GM12874 (cell line): ENCODE measurements around the gene USP33.

ENCODE experiments used
- TF ChIP-seq, protein P1 (sequence below): IDR thresholded peaks from 2 replicates; pipeline ENCODE4 v1.5.1; 2011; ENCODE audit warnings: low read depth, mild to moderate bottlenecking, control low read depth, low read length, moderate library complexity; ENCODE audit not compliant: insufficient read depth

The USP33 gene

GRCh38 chr1:77659879-77660593 is 99.6 kb downstream of the USP33 start:
- TF ChIP-seq, protein P1, sequence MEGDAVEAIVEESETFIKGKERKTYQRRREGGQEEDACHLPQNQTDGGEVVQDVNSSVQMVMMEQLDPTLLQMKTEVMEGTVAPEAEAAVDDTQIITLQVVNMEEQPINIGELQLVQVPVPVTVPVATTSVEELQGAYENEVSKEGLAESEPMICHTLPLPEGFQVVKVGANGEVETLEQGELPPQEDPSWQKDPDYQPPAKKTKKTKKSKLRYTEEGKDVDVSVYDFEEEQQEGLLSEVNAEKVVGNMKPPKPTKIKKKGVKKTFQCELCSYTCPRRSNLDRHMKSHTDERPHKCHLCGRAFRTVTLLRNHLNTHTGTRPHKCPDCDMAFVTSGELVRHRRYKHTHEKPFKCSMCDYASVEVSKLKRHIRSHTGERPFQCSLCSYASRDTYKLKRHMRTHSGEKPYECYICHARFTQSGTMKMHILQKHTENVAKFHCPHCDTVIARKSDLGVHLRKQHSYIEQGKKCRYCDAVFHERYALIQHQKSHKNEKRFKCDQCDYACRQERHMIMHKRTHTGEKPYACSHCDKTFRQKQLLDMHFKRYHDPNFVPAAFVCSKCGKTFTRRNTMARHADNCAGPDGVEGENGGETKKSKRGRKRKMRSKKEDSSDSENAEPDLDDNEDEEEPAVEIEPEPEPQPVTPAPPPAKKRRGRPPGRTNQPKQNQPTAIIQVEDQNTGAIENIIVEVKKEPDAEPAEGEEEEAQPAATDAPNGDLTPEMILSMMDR = no peak

GRCh38 chr1:77658271-77658670 is 101.4 kb downstream of the USP33 start:
- TF ChIP-seq, protein P1 = no peak

DNA sequence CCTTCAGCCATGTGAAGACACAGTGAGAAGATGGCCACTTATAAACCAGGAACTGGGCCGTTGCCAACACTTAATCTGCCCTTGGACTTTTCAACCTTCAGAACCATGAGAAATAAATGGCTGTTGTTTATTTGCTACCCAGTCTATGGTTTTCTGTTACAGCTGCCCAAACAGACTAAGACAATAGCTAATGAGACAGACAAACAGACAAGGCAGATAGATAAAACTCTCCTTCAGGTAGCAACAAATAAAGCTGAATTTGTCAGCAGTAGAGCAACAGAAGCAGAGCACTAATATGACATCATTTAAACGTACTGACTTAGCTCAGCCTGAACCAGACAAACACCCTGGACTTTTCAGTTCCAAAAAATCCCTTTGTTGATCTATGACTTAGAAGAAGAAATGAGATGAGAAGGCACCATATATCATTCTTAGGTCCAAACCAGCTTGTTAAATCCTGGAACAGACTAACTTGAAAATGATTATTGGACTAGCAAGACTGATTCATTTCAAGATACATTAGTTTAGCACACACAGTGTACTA is 104.1 kb downstream of the USP33 start:
- TF ChIP-seq, protein P1 = no peak

- TF ChIP-seq, protein P1 = no peak
Observed at GRCh38 chr1:77652970-77653516, 106.6 kb downstream of the USP33 start.

GRCh38 chr1:77652268-77652667 is 107.4 kb downstream of the USP33 start:
- TF ChIP-seq, protein P1 = no peak

DNA sequence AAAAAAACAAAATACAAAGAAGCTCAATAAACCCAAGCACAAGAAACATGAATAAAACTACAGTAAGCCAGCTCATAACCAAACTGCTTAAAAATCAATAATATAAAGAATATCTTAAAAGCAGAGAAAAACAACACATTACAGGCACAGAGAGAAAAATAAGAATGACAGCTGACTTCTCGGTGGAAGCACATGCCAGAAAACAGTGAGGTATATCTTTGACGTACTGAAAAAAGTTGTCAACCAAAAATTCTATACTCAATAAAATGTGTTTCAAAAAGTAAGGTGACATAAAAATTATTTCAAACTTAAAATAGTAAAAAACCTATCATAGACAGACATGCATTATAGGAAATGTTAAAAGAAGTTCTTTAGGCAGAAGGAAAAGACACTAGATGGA is 110.5 kb downstream of the USP33 start:
- TF ChIP-seq, protein P1 = no peak
